ENCODE results near the gene OOEP. TPM values are rescaled to one million over a fixed set of nuclear protein-coding genes. Genes with fewer than 3 reads are reported as not detected.

Gene OOEP
- total and polyA plus RNA-seq, 2 of the 13 experiments (the other 11 are each of a cell fraction or from before 2014, with no cell fraction given), result not detected

DNA sequence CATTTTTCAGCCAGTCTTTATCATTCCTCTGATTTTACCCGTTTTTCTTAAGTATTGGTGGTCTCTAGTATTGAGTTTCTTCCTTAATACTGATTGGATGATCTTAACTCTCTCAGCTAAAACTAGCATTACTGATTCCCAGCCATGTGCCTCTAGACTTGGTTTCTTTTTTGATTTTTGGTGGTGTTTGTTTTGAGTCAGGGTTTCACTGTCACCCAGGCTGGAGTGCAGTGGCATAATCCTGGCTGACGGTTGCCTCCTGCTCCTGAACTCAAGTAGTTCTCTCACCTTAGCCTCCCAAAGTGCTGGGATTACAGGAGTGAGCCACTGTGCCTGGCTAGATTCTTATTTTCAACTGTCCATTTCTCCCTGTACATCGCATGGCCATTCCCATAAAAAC, 40.5 kb downstream of the OOEP start:
- Histone ChIP-seq H4K20me1 (ENCODE audit: insufficient read depth, low read length) (no peaks in the 10 kb centered on the region), H3K9ac (ENCODE audit: insufficient read depth, low read depth, low read length) (no peak overlapping the region), H3K27ac (ENCODE audit: extremely low read length, insufficient read depth, low read length) (no peak overlapping the region), H3K27me3 (ENCODE audit: control insufficient read depth in 1 of 2, insufficient read depth in 2 of 2, low read length in 2 of 2) (peaks cover 0 to 6% of the 10 kb centered on the region in 2 experiments; a peak in 2 of 5 replicates), H3K4me2 (ENCODE audit: low read depth, low read length) (no peak overlapping the region), H3K36me3 (replicated peaks in 1 of 2; ENCODE audit: control insufficient read depth in 1 of 2, insufficient read depth in 2 of 2, low read length in 2 of 2) (no peaks in the 10 kb centered on the region), H3K4me1 (ENCODE audit: insufficient read depth, low read length) (no peaks in the 10 kb centered on the region), H3K9me3 (ENCODE audit: low read length) (no peaks in the 10 kb centered on the region), H3K79me2 (ENCODE audit: insufficient read depth, low read length) (no peaks in the 10 kb centered on the region), H3K4me3 (replicated peaks in 1 of 3; ENCODE audit: insufficient read depth in 1 of 3, low read depth in 2 of 3, low read length in 3 of 3) (no peak overlapping the region), H2AFZ (ENCODE audit: low read length) (no peak overlapping the region)
- ChIA-PET CTCF (ENCODE audit: low intra/inter-chr PET ratio, low total read pairs) (no interaction called here), POLR2A (no interaction called here)
- in situ Hi-C loops (cut with HindIII; ENCODE audit: extremely low pct_ligation_motif_present, low pct_unique_long_range_greater_than_20kb), result loop anchor here (5.0 kb wide), 1 partner anchor 42 kb away; no protein-coding TSS in a partner anchor
- ATAC-seq (no peak), FAIRE-seq (no peak), DNase-seq (ENCODE audit: low spot score) (no peak)
- 3% methylated on average over 3 of the region's 3 CpGs for WGBS (ENCODE audit: low lambda C conversion rate)
- intact Hi-C loops (cut with micrococcal nuclease; ENCODE audit: unreplicated experiment), result no loop called here
- BruUV-seq (replicated peaks), result no TSS peak
- TF ChIP-seq, protein P1, sequence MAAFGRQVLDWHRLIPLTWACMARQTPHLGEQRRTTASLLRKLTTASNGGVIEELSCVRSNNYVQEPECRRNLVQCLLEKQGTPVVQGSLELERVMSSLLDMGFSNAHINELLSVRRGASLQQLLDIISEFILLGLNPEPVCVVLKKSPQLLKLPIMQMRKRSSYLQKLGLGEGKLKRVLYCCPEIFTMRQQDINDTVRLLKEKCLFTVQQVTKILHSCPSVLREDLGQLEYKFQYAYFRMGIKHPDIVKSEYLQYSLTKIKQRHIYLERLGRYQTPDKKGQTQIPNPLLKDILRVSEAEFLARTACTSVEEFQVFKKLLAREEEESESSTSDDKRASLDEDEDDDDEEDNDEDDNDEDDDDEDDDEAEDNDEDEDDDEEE (CRISPR knock-in tag; IDR thresholded peaks at IDR 0.05), result no peak
- no peak for TF ChIP-seq MED13 (CRISPR knock-in tag; IDR thresholded peaks at IDR 0.05)
- no peak for TF ChIP-seq ZNF549 (CRISPR knock-in tag; IDR thresholded peaks at IDR 0.05)
- no peak for TF ChIP-seq ATRX (CRISPR knock-in tag; IDR thresholded peaks at IDR 0.05; ENCODE audit: borderline replicate concordance)
- no peak for TF ChIP-seq NPAS2 (CRISPR knock-in tag; IDR thresholded peaks at IDR 0.05; ENCODE audit: borderline replicate concordance)
- no peak for TF ChIP-seq NR3C1 (CRISPR knock-in tag; IDR thresholded peaks at IDR 0.05)

GRCh38 chr6:73328790-73329189, 40.9 kb downstream of the OOEP start:
- ChIA-PET CTCF (ENCODE audit: low intra/inter-chr PET ratio, low total read pairs) (no interaction called here), POLR2A (no interaction called here)
- no peak for DNase-seq (ENCODE audit: low spot score)
- H3K27me3 ChIP-seq (ENCODE audit: control insufficient read depth in 1 of 2, insufficient read depth in 2 of 2, low read length in 2 of 2), result peaks cover 0 to 6% of the 10 kb centered on the region in 2 experiments; a peak in 2 of 5 replicates
- FAIRE-seq, result no peak
- no peak for ATAC-seq
- in situ Hi-C loops (cut with HindIII; ENCODE audit: extremely low pct_ligation_motif_present, low pct_unique_long_range_greater_than_20kb), result loop anchor here (5.0 kb wide), 1 partner anchor 41 kb away; no protein-coding TSS in a partner anchor
- no peak overlapping the region for H3K4me3 ChIP-seq (replicated peaks in 1 of 3; ENCODE audit: insufficient read depth in 1 of 3, low read depth in 2 of 3, low read length in 3 of 3)
- no peak overlapping the region for H2AFZ ChIP-seq (ENCODE audit: low read length)
- intact Hi-C loops (cut with micrococcal nuclease; ENCODE audit: unreplicated experiment), result no loop called here
- no peaks in the 10 kb centered on the region for H4K20me1 ChIP-seq (ENCODE audit: insufficient read depth, low read length)
- no peak overlapping the region for H3K9ac ChIP-seq (ENCODE audit: insufficient read depth, low read depth, low read length)
- H3K79me2 ChIP-seq (ENCODE audit: insufficient read depth, low read length), result no peaks in the 10 kb centered on the region
- 1% methylated on average over 3 of the region's 3 CpGs for WGBS (ENCODE audit: low lambda C conversion rate)
- no peak overlapping the region for H3K27ac ChIP-seq (ENCODE audit: extremely low read length, insufficient read depth, low read length)
- H3K9me3 ChIP-seq (ENCODE audit: low read length), result no peaks in the 10 kb centered on the region
- H3K4me2 ChIP-seq (ENCODE audit: low read depth, low read length), result no peak overlapping the region
- no TSS peak for BruUV-seq (replicated peaks)
- H3K36me3 ChIP-seq (replicated peaks in 1 of 2; ENCODE audit: control insufficient read depth in 1 of 2, insufficient read depth in 2 of 2, low read length in 2 of 2), result no peaks in the 10 kb centered on the region
- no peaks in the 10 kb centered on the region for H3K4me1 ChIP-seq (ENCODE audit: insufficient read depth, low read length)
- no peak for TF ChIP-seq ZBTB7B (CRISPR knock-in tag; IDR thresholded peaks at IDR 0.05)
- no peak for TF ChIP-seq NCOA1 (CRISPR knock-in tag; IDR thresholded peaks at IDR 0.05)
- no peak for TF ChIP-seq SP4 (CRISPR knock-in tag; IDR thresholded peaks at IDR 0.05)
- no peak for TF ChIP-seq CBX5 (CRISPR knock-in tag; IDR thresholded peaks at IDR 0.05; ENCODE audit: borderline replicate concordance)
- TF ChIP-seq NBN (conservative IDR thresholded peaks at IDR 0.05), result no peak
- TF ChIP-seq ZNF891 (CRISPR knock-in tag; IDR thresholded peaks at IDR 0.05), result no peak
- TF ChIP-seq NR2C2 (CRISPR knock-in tag; IDR thresholded peaks at IDR 0.05; ENCODE audit: borderline replicate concordance), result no peak
- TF ChIP-seq ZNF354B (CRISPR knock-in tag; IDR thresholded peaks at IDR 0.05), result no peak
- TF ChIP-seq, protein P2, sequence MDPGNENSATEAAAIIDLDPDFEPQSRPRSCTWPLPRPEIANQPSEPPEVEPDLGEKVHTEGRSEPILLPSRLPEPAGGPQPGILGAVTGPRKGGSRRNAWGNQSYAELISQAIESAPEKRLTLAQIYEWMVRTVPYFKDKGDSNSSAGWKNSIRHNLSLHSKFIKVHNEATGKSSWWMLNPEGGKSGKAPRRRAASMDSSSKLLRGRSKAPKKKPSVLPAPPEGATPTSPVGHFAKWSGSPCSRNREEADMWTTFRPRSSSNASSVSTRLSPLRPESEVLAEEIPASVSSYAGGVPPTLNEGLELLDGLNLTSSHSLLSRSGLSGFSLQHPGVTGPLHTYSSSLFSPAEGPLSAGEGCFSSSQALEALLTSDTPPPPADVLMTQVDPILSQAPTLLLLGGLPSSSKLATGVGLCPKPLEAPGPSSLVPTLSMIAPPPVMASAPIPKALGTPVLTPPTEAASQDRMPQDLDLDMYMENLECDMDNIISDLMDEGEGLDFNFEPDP (CRISPR knock-in tag; conservative IDR thresholded peaks at IDR 0.05), result no peak
- TF ChIP-seq GLMP (CRISPR knock-in tag; IDR thresholded peaks at IDR 0.05; ENCODE audit: borderline replicate concordance), result no peak
- no peak for TF ChIP-seq ZNF552 (CRISPR knock-in tag; IDR thresholded peaks at IDR 0.05; ENCODE audit: borderline replicate concordance)
- no peak for TF ChIP-seq ZNF441 (CRISPR knock-in tag; IDR thresholded peaks at IDR 0.05; ENCODE audit: borderline replicate concordance)

Data from HepG2 (cell line).